HepG2 (cell line): Measurements from ENCODE around the gene NET1. TPM values are rescaled to one million over a fixed set of nuclear protein-coding genes. Genes with fewer than 3 reads are reported as not detected.

ENCODE experiments used
- CBX5 ChIP-seq: sonication (generic); formaldehyde crosslinking; IDR thresholded peaks from 2 replicates; pipeline ENCODE4 v1.4.0; 2020; ENCODE audit warnings: missing genetic modification reagents, borderline replicate concordance
- CEBPG ChIP-seq: IDR thresholded peaks from 2 replicates; pipeline ENCODE4 v1.6.1; 2016
- CHD4 ChIP-seq: fragments of 200-600 bp; sonication (generic); IDR thresholded peaks from 2 replicates; pipeline ENCODE4 v1.7.0; 2017; ENCODE audit warnings: mild to moderate bottlenecking, low read length, borderline replicate concordance
- FOXK2 ChIP-seq: fragments of 450-650 bp; IDR thresholded peaks from 2 replicates; pipeline ENCODE4 v1.6.1; 2016
- FOXP1 ChIP-seq, 2 experiments: fragments of 450-650 bp in 1 of 2; IDR thresholded peaks; 2 replicates each; pipeline ENCODE4 v1.6.1; 2017 to 2018; ENCODE audit warnings: antibody characterized with exemption in 1 of 2
- GTF2F1 ChIP-seq: fragments of 150-350 bp; IDR thresholded peaks from 2 replicates; pipeline ENCODE4 v1.6.1; 2014; ENCODE audit warnings: low read length
- GZF1 ChIP-seq: sonication (generic); formaldehyde crosslinking; IDR thresholded peaks from 2 replicates; pipeline ENCODE4 v1.5.1; 2020; ENCODE audit warnings: mild to moderate bottlenecking, missing genetic modification reagents
- KDM5A ChIP-seq: fragments of 200-600 bp; sonication (generic); IDR thresholded peaks from 2 replicates; pipeline ENCODE4 v1.7.0; 2018; ENCODE audit warnings: antibody characterized with exemption, mild to moderate bottlenecking, low read length, borderline replicate concordance
- MAFF ChIP-seq: IDR thresholded peaks from 2 replicates; pipeline ENCODE4 v1.6.1; 2011; ENCODE audit warnings: low read depth, low read length, improper control_type of control experiment
- MXI1 ChIP-seq: IDR thresholded peaks from 3 replicates; pipeline ENCODE4 v1.6.1; 2012; ENCODE audit warnings: low read depth, low read length, inconsistent platforms, borderline replicate concordance
- NFIB ChIP-seq: sonication (generic); formaldehyde crosslinking; IDR thresholded peaks from 2 replicates; pipeline ENCODE4 v1.9.0; 2021; ENCODE audit warnings: missing genetic modification reagents, mild to moderate bottlenecking, borderline replicate concordance
- NFKB2 ChIP-seq: sonication (generic); formaldehyde crosslinking; IDR thresholded peaks from 2 replicates; pipeline ENCODE4 v1.4.0; 2020; ENCODE audit warnings: missing genetic modification reagents, borderline replicate concordance
- PAX8 ChIP-seq: sonication (generic); formaldehyde crosslinking; IDR thresholded peaks from 2 replicates; pipeline ENCODE4 v1.8.0; 2022; ENCODE audit warnings: mild to moderate bottlenecking, missing genetic modification reagents, borderline replicate concordance
- RFX5 ChIP-seq: IDR thresholded peaks from 2 replicates; pipeline ENCODE4 v1.6.1; 2011; ENCODE audit warnings: low read depth, low read length, improper control_type of control experiment
- TEAD3 ChIP-seq: optimal IDR thresholded peaks from 2 replicates; pipeline ENCODE3; 2016; ENCODE audit warnings: borderline replicate concordance
- ZNF101 ChIP-seq: sonication (generic); formaldehyde crosslinking; IDR thresholded peaks from 2 replicates; pipeline ENCODE4 v1.4.0; 2020; ENCODE audit warnings: mild to moderate bottlenecking, low read depth, missing genetic modification reagents, borderline replicate concordance
- ZNF441 ChIP-seq: sonication (generic); formaldehyde crosslinking; IDR thresholded peaks from 2 replicates; pipeline ENCODE4 v1.7.0; 2021; ENCODE audit warnings: missing genetic modification reagents, borderline replicate concordance
- ZNF607 ChIP-seq: sonication (generic); formaldehyde crosslinking; IDR thresholded peaks from 2 replicates; pipeline ENCODE4 v1.5.1; 2020; ENCODE audit warnings: missing genetic modification reagents, mild to moderate bottlenecking, borderline replicate concordance
- ZNF749 ChIP-seq: sonication (generic); formaldehyde crosslinking; IDR thresholded peaks from 2 replicates; pipeline ENCODE4 v1.8.0; 2022; ENCODE audit warnings: mild to moderate bottlenecking, missing genetic modification reagents, moderate library complexity, borderline replicate concordance
- polyA plus RNA-seq, 8 experiments: library from polyadenylated mRNA; depleted of rRNA in 3 of 8; stranded (reverse) in 7 of 8; unstranded in 1 of 8; fragments of >200 nt; fragmentation: Illumina TruSeq in 4 of 8; extraction: Trizol in 4 of 8; gene quantifications; 2 replicates each; pipeline versions ENCODE4 v1.2.1 to v1.2.3, GENCODE V29; 2011 to 2016; ENCODE audit warnings: low read depth in 4 of 8, missing spikeins in 1 of 8, mixed read lengths in 1 of 8; ENCODE audit not compliant: insufficient read depth in 1 of 8
- total RNA-seq, 5 experiments: library from RNA; depleted of rRNA; stranded (reverse); fragments of >200 nt; fragmentation: Illumina TruSeq; extraction: Trizol; gene quantifications; 2 replicates each; pipeline ENCODE4 v1.2.3, GENCODE V29; 2016; ENCODE audit warnings: low read depth in 1 of 5
- TF ChIP-seq, protein P1 (sequence below): sonication (generic); formaldehyde crosslinking; IDR thresholded peaks from 2 replicates; pipeline ENCODE4 v1.5.1; 2020; ENCODE audit warnings: missing genetic modification reagents, mild to moderate bottlenecking, borderline replicate concordance
- TF ChIP-seq, protein P2 (sequence below): sonication (generic); formaldehyde crosslinking; IDR thresholded peaks from 2 replicates; pipeline ENCODE4 v1.4.0; 2020; ENCODE audit warnings: missing genetic modification reagents, borderline replicate concordance
- TF ChIP-seq, protein P3 (sequence below): sonication (generic); formaldehyde crosslinking; IDR thresholded peaks from 2 replicates; pipeline ENCODE4 v1.8.0; 2022; ENCODE audit warnings: missing genetic modification reagents, low read depth, mild to moderate bottlenecking, borderline replicate concordance
- TF ChIP-seq, protein P4 (sequence below): sonication (generic); formaldehyde crosslinking; IDR thresholded peaks from 2 replicates; pipeline ENCODE4 v1.9.0; 2021; ENCODE audit warnings: missing genetic modification reagents, borderline replicate concordance
- TF ChIP-seq, protein P5 (sequence below): IDR thresholded peaks from 2 replicates; pipeline ENCODE4 v1.6.1; 2016; ENCODE audit warnings: low read depth, borderline replicate concordance

NET1 gene
- total and polyA plus RNA-seq, 2 of the 13 experiments (the other 11 are each of a cell fraction or from before 2014, with no cell fraction given): 48.1 to 65.8 TPM

DNA sequence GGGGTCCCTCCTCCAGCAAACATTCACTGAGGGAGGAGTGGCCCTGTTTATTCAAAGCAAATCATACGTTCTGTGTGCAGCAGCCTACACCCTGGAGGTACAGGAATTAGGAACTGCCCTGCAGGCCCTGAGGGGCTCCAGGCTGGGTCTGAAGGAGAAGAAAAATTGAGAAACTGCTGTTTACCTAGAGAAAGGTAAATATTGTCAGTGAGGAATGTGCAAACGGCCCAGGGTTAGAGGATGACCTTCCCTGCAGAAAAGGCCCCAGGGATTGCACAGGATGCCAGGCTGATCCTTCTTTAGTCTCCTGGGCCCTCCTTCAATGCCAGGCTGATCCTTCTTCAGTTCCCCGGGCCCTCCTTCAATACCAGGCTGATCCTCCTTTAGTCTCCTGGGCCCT lies 81.3 kb downstream of the NET1 start (continued):
- TF ChIP-seq ZNF749 (CRISPR knock-in tag) (no peak), PAX8 (CRISPR knock-in tag) (no peak), MAFF (no peak), RFX5 (no peak), NFIB (CRISPR knock-in tag) (no peak), KDM5A (no peak), GTF2F1 (no peak), CEBPG (peak; percentile 71), ZNF101 (no peak), FOXP1 (IDR thresholded peaks at IDR 0.05) (no peak), FOXP1 (CRISPR knock-in tag; IDR thresholded peaks at IDR 0.05) (peak; percentile 62), MXI1 (no peak), TEAD3 (CRISPR knock-in tag) (peak; percentile 82), NFKB2 (CRISPR knock-in tag) (no peak), CBX5 (peak; percentile 38; the same call in 1 of the 2 replicates), CHD4 (no peak), ZNF607 (CRISPR knock-in tag) (no peak), GZF1 (CRISPR knock-in tag) (no peak), FOXK2 (no peak), ZNF441 (CRISPR knock-in tag) (no peak)
- TF ChIP-seq, protein P1, sequence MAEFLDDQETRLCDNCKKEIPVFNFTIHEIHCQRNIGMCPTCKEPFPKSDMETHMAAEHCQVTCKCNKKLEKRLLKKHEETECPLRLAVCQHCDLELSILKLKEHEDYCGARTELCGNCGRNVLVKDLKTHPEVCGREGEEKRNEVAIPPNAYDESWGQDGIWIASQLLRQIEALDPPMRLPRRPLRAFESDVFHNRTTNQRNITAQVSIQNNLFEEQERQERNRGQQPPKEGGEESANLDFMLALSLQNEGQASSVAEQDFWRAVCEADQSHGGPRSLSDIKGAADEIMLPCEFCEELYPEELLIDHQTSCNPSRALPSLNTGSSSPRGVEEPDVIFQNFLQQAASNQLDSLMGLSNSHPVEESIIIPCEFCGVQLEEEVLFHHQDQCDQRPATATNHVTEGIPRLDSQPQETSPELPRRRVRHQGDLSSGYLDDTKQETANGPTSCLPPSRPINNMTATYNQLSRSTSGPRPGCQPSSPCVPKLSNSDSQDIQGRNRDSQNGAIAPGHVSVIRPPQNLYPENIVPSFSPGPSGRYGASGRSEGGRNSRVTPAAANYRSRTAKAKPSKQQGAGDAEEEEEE (CRISPR knock-in tag): no peak
- TF ChIP-seq, protein P2, sequence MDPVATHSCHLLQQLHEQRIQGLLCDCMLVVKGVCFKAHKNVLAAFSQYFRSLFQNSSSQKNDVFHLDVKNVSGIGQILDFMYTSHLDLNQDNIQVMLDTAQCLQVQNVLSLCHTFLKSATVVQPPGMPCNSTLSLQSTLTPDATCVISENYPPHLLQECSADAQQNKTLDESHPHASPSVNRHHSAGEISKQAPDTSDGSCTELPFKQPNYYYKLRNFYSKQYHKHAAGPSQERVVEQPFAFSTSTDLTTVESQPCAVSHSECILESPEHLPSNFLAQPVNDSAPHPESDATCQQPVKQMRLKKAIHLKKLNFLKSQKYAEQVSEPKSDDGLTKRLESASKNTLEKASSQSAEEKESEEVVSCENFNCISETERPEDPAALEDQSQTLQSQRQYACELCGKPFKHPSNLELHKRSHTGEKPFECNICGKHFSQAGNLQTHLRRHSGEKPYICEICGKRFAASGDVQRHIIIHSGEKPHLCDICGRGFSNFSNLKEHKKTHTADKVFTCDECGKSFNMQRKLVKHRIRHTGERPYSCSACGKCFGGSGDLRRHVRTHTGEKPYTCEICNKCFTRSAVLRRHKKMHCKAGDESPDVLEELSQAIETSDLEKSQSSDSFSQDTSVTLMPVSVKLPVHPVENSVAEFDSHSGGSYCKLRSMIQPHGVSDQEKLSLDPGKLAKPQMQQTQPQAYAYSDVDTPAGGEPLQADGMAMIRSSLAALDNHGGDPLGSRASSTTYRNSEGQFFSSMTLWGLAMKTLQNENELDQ: no peak
- TF ChIP-seq, protein P3, sequence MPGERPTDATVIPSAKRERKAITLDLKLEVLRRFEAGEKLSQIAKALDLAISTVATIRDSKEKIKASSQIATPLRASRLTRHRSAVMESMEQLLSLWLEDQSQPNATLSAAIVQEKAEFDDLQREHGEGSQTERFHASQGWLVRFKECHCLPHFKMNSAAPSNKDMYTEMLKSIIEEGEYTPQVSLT: no peak
- TF ChIP-seq, protein P4, sequence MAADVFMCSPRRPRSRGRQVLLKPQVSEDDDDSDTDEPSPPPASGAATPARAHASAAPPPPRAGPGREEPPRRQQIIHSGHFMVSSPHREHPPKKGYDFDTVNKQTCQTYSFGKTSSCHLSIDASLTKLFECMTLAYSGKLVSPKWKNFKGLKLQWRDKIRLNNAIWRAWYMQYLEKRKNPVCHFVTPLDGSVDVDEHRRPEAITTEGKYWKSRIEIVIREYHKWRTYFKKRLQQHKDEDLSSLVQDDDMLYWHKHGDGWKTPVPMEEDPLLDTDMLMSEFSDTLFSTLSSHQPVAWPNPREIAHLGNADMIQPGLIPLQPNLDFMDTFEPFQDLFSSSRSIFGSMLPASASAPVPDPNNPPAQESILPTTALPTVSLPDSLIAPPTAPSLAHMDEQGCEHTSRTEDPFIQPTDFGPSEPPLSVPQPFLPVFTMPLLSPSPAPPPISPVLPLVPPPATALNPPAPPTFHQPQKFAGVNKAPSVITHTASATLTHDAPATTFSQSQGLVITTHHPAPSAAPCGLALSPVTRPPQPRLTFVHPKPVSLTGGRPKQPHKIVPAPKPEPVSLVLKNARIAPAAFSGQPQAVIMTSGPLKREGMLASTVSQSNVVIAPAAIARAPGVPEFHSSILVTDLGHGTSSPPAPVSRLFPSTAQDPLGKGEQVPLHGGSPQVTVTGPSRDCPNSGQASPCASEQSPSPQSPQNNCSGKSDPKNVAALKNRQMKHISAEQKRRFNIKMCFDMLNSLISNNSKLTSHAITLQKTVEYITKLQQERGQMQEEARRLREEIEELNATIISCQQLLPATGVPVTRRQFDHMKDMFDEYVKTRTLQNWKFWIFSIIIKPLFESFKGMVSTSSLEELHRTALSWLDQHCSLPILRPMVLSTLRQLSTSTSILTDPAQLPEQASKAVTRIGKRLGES: no peak
- TF ChIP-seq, protein P5, sequence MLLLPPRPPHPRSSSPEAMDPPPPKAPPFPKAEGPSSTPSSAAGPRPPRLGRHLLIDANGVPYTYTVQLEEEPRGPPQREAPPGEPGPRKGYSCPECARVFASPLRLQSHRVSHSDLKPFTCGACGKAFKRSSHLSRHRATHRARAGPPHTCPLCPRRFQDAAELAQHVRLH (CRISPR knock-in tag): no peak
